T follicular helper cell (primary cell): ENCODE results near the gene TNRC6A.
"Not testable (repeated sequence)": the region's sequence is repeated elsewhere in the genome, so short reads cannot be mapped to it uniquely, and the experiment has no call there.

Experiments used
- DNase-seq: peaks from one replicate; pipeline ENCODE4 v3.0.0-alpha.2; 2020; ENCODE audit warnings: low read depth

Gene TNRC6A

GRCh38 chr16:24758373-24758772 lies 28.9 kb downstream of the TNRC6A start:
- no peak for DNase-seq

DNA sequence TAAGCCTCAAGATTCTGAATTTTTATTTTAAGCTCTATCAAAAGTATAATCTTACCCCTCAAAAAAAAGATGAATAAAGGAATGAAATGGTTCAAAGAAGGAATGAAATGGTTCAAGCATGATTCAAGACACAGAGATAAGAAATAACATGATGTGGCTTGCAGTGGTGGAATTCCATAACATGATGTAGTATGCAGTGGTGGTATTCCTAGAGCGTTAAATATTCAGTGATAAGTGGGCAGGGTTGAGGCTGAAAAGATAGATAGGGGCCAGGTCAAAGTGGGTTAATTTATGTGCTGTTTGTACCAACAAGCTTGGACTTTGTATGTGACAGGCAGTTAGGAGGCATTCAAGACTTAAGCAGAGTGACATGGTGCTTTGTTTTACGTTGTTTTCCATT lies 29.6 kb downstream of the TNRC6A start:
- no peak for DNase-seq

- no peak for DNase-seq
These were observed 32.1 kb downstream of the TNRC6A start for GRCh38 chr16:24761526-24761925.

DNA sequence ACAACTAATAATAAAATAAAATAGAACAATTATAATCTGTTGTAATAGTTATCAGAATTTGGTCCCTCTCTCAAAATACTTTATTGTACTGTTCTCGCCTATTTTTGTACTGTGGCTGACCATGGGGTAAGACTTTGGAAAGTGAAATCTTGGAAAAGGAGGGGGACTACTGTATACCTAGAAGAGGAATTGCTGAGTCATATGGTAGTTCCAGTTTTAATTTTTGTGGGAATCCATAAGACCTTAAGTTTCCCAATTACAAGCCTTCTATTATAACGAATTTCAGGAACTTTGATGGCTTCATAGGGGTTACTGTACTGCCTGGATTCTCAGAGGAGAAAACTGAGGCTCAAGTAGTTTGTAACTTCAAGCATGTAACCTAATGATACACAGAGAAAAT lies 35.5 kb downstream of the TNRC6A start:
- DNase-seq, result no peak

- no peak for DNase-seq
These were observed 36.6 kb downstream of the TNRC6A start for GRCh38 chr16:24766057-24766456.

GRCh38 chr16:24769806-24770205 lies 40.4 kb downstream of the TNRC6A start:
- DNase-seq, result no peak

DNA sequence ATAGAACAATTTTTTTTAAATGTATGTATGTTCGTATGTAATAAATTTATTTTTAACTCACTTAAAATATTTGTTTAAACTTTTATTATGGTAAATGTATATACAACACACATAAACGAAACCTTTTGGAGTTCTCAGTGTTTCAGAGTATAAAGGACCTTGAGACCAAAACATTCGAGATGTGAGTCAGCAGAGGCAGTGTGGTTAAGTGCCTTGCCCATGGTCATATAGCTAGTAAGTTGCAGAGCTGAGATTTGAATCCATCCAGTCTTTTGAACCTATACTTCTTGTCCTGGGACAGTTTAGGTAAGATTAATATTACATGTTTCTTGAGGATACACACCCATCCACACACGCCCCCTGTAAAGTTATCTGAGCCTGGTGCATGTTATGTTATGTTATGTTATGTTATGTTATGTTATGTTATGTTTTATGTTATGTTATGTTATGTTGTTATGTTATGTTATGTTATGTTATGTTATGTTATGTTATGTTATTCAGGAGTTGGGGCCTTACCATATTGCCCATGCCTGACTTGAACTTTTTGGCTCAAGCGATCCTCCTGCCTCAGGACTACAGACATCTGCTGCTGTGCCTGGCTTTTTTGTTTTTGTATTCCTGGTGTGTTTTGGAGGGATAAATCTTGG lies 41.8 kb downstream of the TNRC6A start:
- DNase-seq, result no peak

DNA sequence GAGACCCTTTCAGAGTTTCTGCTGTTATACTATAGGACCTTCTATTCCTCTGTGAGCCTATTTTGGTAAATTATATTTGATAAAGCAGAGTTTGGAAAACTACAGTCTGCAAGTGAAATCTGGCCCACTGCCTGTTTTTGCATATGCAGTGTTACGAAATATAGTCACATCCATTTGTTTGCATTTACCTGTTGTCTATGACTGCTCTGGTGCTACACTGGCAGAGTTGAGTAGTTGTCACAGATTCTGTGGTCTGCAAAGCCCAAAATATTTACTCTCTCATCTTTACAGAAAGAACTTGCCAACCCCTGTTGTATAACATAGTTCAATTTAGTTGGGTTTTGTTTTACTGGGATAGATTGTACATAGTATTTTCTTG lies 42.3 kb downstream of the TNRC6A start:
- DNase-seq, result no peak

DNA sequence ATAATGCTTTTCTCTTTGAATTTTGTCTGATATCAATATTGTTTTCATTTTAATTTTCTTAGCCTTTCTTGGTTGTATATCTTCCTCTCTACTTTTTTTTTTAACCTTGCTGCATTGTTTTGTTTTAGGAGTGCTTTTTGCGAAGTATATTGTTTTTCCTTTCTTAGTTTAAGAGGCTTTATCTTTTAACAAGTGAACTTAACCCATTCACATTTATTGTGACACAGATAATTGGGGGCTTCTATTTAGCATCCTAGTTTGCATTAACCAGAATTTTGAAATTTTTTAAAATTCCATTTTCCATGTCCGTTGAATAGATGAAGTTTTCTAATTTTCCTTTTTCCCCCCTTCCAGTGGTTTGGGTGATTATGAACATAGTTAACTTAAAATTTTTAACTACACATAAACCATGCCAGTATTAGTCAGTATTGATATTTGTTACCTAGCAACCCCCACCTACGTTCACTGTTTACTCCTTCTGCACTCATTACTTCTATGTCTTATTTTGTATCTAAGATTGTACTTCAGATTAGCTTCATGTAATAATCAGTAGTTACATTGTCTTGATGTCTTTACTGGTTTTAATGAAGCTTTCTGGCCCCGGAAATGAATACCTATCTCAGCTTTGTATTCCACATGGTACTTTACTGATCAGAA lies 44.4 kb downstream of the TNRC6A start:
- DNase-seq, result no peak

GRCh38 chr16:24774510-24774909 lies 45.1 kb downstream of the TNRC6A start:
- no peak for DNase-seq

DNA sequence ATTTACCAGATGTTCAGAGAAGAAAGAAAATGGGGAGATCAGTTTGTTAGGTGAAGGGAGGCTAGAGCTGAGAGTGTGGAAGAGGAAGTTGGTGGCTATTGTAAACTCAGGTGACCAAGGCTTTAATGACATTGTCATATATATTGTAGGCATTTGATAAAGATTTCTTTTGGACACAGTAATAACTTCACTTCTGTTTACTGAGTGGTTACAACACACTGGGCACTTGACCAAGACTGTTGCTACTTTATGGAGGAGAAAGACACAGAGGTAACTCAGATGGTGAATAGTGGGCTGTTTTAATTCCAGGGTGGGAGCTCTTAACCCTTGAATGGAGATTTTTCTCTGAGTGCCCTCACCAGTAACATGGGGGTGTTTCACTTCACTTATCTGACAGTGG lies 46.0 kb downstream of the TNRC6A start:
- DNase-seq, result no peak

- DNase-seq, result no peak
These were observed 47.2 kb downstream of the TNRC6A start for GRCh38 chr16:24776501-24777220.

DNA sequence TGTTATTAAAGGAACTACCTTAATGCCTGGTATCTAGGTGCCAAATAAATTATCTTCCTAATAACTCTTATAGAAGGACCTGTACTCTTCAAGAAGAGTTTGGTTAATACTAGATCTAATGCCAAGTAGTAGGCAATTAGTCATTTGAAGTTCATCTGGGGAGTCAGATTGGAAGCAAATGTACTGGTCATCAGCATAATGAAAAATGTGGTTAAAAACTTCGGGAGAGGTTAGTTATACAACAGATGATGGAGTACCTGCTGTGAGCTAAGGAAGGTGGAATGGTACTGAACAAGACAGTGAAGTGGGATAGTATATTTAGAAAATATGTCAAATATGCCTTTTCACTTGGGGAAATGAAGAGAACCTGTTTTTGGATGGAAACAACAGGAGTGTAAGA lies 49.2 kb downstream of the TNRC6A start:
- no peak for DNase-seq

GRCh38 chr16:24781256-24781655 lies 51.8 kb downstream of the TNRC6A start:
- DNase-seq, result no peak

DNA sequence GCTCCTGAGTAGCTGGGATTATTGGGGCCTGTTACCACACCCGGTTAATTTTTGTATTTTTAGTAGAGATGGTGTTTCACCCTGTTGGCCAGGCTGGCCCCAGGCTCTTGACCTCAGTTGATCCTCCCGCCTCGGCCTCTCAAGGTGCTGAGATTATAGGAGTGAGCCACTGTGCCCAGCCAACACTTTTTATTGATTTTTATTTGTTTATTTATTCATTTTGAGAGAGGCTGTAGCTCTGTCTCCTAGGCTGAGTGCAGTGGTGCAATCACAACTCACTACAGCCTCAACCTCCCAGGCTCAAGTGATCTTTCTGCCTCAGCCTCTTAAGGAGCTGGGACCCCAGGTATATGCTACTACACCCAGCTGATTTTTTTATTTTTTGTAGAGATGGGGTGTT lies 54.7 kb downstream of the TNRC6A start:
- no peak for DNase-seq

DNA sequence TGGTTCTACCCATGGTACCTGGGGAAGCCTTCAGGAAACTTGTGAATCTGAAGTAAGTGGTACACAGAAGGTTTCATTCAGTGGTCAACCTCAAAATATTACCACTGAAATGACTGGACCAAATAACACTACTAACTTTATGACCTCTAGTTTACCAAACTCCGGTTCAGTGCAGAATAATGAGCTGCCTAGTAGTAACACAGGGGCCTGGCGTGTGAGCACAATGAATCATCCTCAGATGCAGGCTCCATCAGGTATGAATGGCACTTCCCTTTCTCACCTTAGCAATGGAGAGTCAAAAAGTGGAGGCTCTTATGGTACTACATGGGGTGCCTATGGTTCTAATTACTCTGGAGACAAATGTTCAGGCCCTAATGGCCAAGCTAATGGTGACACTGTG lies 60.4 kb downstream of the TNRC6A start:
- no peak for DNase-seq

DNA sequence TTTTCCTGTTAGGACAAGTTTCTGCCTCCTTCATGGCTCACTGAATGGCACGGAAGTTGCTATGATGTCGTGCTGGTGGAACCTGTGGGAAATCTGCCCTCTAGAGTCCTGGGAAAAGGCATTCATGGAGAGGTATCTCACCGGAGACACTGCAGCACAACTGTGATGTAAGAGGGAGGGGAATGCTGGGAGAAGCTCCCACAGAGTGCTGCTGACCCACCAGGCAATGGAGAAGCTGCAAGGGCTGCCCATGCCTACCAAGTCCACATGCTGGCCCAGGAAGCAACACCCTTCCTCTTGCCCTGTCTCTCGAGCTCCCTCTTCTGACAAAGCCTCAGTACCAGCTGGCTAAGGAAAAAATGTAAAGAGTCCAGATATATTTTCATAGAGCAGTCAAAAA lies 71.1 kb downstream of the TNRC6A start:
- DNase-seq, result no peak

GRCh38 chr16:24801761-24802302 lies 72.4 kb downstream of the TNRC6A start:
- no peak for DNase-seq

- no peak for DNase-seq
These were observed 76.0 kb downstream of the TNRC6A start for GRCh38 chr16:24805484-24805883.

- DNase-seq, result no peak
These were observed 77.8 kb downstream of the TNRC6A start for GRCh38 chr16:24807301-24807700.

DNA sequence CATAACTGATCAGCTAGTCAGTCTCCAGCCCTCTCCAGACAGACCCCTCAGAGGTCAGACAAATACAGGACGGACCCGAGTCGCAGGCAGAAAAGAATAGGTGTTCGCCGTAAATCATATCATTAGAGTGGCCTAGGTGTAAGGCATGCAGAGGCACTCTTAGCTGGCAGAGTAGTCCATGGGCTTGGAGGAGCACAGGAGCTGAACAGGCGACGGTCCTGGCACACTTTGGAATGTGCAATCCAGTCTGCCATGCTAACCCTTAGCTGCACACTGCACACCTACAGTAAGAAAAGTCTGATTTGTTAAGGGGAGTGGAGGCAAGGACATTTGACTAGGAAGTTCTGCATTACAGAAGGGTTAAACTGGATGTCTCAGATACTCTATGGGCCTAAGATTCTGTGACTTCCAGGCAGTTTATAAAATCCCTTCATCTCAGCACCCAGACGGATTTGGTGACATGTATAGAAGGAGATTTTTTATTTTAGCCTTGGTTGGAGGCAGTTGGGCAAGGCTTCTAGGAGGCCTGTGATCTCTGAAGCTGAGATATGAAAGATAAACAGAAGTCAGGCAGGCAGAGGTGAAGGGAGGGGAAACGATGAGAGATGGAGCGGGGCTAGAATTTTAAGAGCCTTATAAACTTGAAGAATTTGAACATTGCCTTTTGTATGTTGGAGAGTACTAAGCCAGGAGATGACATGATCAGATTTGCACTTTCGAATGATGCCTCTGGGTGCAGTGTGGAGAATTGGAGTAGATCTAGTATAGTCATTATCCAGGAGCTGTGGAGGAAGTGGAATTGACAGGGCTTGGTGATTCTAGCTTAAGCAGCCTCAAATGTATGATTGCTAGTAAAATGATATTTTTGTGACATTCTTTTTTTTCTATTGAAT lies 81.7 kb downstream of the TNRC6A start:
- no peak for DNase-seq

GRCh38 chr16:24812813-24813212 lies 83.4 kb downstream of the TNRC6A start:
- not testable (repeated sequence) for DNase-seq
